Measurements from ENCODE around the gene PPP1R10. TPM values are rescaled to one million over a fixed set of nuclear protein-coding genes. Genes with fewer than 3 reads are reported as not detected.

Gene PPP1R10
- total RNA-seq, 1 experiment from 2014 or later = 123 TPM

GRCh38 chr6:30591008-30591407 lies 26.0 kb downstream of the PPP1R10 start:
- Histone ChIP-seq H4K91ac (ENCODE audit: insufficient read length, low read depth, low read length) (no peak overlapping the region), H2AFZ (ENCODE audit: low read length) (no peak overlapping the region), H3K4ac (ENCODE audit: low read depth, low read length) (no peak overlapping the region), H2AK5ac (ENCODE audit: insufficient read length, low read length) (no peak overlapping the region), H3K79me2 (ENCODE audit: insufficient read depth, low read length) (no peaks in the 10 kb centered on the region; the same call in 1 of the 2 replicates), H3K56ac (ENCODE audit: insufficient read length, low read depth, low read length) (no peak overlapping the region), H2BK120ac (ENCODE audit: low read depth, low read length, poor library complexity, severe bottlenecking) (no peak overlapping the region), H3K9me3 (ENCODE audit: control insufficient read depth, low read depth, low read length) (no peaks in the 10 kb centered on the region), H2BK12ac (ENCODE audit: insufficient read length, low read depth, low read length) (no peak overlapping the region), H3K4me2 (ENCODE audit: insufficient read depth, insufficient read length, low read length) (no peak overlapping the region), H2BK20ac (ENCODE audit: low read depth, low read length, poor library complexity, severe bottlenecking) (no peak overlapping the region), H2BK5ac (ENCODE audit: insufficient read length, low read length) (no peak overlapping the region), H4K5ac (ENCODE audit: insufficient read length, low read depth, low read length) (no peak overlapping the region), H2BK15ac (ENCODE audit: low read depth, low read length) (no peak overlapping the region), H4K8ac (replicated peaks; ENCODE audit: insufficient read length, low read depth, low read length) (no peak overlapping the region), H3K4me1 (ENCODE audit: insufficient read depth, low read length) (no peaks in the 10 kb centered on the region), H3K27me3 (ENCODE audit: insufficient read depth, low read length) (no peaks in the 10 kb centered on the region), H4K20me1 (ENCODE audit: control insufficient read depth, insufficient read depth, insufficient read length) (no peaks in the 10 kb centered on the region), H3K18ac (ENCODE audit: insufficient read length, low read depth, low read length) (no peak overlapping the region), H3K27ac (ENCODE audit: insufficient read length, low read depth, low read length) (no peak overlapping the region), H3K23ac (ENCODE audit: insufficient read length, low read depth, low read length) (no peak overlapping the region), H3T11ph (ENCODE audit: low read length) (no peak overlapping the region), H3K14ac (ENCODE audit: insufficient read depth, low read length) (no peak overlapping the region), H3K23me2 (ENCODE audit: insufficient read length, low read depth, low read length, poor library complexity, severe bottlenecking) (no peaks in the 10 kb centered on the region), H3K9ac (ENCODE audit: extremely low read depth, insufficient read length, low read length) (no peak overlapping the region), H3K79me1 (ENCODE audit: insufficient read depth, low read depth, low read length, poor library complexity, severe bottlenecking) (peaks cover 5% of the 10 kb centered on the region)
- Mint-ChIP-seq H3K36me3 (ENCODE audit: insufficient read depth in 1 of 3, low read depth in 3 of 3) (peaks cover 53 to 89% (median 76%) of the 10 kb centered on the region in 3 experiments; a peak in 6 of 7 replicates), H3K27me3 (ENCODE audit: low read depth) (no peaks in the 10 kb centered on the region), H3K9me3 (no peaks in the 10 kb centered on the region), H3K4me3 (no peak overlapping the region), H3K4me1 (no peaks in the 10 kb centered on the region), H3K27ac (peak overlapping the region in 1 of 3 experiments; percentile 44; a peak in 2 of 7 replicates)
- DNase-seq = no peak
- TF ChIP-seq CTCF (conservative IDR thresholded peaks at IDR 0.05) = no peak
- WGBS (ENCODE audit: extremely low coverage, insufficient read length, low lambda C conversion rate) = no CpG with 5 or more reads among the region's 1 CpG

Measured in H9 (cell line).